ENCODE data around the gene MRGPRF. TPM values are rescaled to one million over a fixed set of nuclear protein-coding genes. Genes with fewer than 3 reads are reported as not detected.

Gene MRGPRF
- polyA plus RNA-seq, 2 of the 4 experiments (the other 2 are of a cell fraction), result 0.04 TPM; not detected in 1

DNA sequence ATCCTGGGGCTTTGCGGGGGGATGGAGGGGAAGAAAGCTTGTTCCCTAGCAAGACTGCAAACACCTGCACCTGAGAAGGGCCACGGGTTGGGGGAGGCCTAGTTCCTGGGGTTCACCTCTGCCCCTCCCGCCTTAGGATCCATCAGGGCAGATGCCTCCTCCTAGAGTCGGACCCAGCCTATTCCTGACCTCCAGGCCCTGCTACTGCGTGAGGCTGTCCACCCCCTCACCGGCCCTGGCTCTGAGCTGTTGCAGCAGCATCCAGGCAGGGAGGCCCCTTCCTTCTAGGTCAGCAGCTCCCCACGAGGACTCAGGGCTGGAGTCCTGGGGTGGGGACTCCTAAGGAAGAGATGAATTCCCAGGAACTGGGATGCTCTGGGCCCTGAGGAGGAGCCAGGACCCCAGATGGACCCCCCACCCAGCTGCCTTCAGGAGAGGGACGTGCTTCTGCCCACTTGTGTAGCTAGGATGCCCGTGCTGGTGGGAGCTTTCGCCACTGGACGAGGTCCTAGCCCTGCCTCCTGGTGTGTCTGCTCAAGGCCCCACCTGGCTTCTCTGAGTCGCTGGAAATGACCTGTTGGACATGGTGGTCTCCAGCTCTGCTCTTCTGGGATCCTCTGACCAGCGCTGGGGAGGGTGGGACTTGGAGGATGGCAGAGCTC lies 10.3 kb downstream of the MRGPRF start:
- H3K9me3 ChIP-seq, result no peaks in the 10 kb centered on the region
- H3K4me3 ChIP-seq, result no peak overlapping the region
- FAIRE-seq, result no peak
- no peak for ATAC-seq
- TF ChIP-seq NFE2L2 (conservative IDR thresholded peaks at IDR 0.05; ENCODE audit: low read length) (no peak), PHF8 (IDR thresholded peaks at IDR 0.05; ENCODE audit: borderline replicate concordance, low read depth) (no peak), CBX8 (IDR thresholded peaks at IDR 0.05) (no peak), SMC3 (IDR thresholded peaks at IDR 0.05) (no peak), FOSB (CRISPR knock-in tag; IDR thresholded peaks at IDR 0.05) (no peak), KDM5A (IDR thresholded peaks at IDR 0.05) (no peak), CBX2 (IDR thresholded peaks at IDR 0.05; ENCODE audit: borderline replicate concordance, low read depth) (no peak), GATA3 (IDR thresholded peaks at IDR 0.05; ENCODE audit: borderline replicate concordance) (no peak), HEYL (CRISPR knock-in tag; IDR thresholded peaks at IDR 0.05) (no peak), EP300 (IDR thresholded peaks at IDR 0.05) (no peak), TFCP2L1 (CRISPR knock-in tag; IDR thresholded peaks at IDR 0.05) (no peak), MAFK (IDR thresholded peaks at IDR 0.05; ENCODE audit: partially characterized antibody) (no peak)
- TF ChIP-seq, protein P1, sequence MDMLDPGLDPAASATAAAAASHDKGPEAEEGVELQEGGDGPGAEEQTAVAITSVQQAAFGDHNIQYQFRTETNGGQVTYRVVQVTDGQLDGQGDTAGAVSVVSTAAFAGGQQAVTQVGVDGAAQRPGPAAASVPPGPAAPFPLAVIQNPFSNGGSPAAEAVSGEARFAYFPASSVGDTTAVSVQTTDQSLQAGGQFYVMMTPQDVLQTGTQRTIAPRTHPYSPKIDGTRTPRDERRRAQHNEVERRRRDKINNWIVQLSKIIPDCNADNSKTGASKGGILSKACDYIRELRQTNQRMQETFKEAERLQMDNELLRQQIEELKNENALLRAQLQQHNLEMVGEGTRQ (IDR thresholded peaks at IDR 0.05), result no peak
- TF ChIP-seq, protein P2, sequence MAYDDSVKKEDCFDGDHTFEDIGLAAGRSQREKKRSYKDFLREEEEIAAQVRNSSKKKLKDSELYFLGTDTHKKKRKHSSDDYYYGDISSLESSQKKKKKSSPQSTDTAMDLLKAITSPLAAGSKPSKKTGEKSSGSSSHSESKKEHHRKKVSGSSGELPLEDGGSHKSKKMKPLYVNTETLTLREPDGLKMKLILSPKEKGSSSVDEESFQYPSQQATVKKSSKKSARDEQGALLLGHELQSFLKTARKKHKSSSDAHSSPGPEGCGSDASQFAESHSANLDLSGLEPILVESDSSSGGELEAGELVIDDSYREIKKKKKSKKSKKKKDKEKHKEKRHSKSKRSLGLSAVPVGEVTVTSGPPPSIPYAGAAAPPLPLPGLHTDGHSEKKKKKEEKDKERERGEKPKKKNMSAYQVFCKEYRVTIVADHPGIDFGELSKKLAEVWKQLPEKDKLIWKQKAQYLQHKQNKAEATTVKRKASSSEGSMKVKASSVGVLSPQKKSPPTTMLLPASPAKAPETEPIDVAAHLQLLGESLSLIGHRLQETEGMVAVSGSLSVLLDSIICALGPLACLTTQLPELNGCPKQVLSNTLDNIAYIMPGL (CRISPR knock-in tag; IDR thresholded peaks at IDR 0.05; ENCODE audit: borderline replicate concordance), result no peak
- TF ChIP-seq, protein P3, sequence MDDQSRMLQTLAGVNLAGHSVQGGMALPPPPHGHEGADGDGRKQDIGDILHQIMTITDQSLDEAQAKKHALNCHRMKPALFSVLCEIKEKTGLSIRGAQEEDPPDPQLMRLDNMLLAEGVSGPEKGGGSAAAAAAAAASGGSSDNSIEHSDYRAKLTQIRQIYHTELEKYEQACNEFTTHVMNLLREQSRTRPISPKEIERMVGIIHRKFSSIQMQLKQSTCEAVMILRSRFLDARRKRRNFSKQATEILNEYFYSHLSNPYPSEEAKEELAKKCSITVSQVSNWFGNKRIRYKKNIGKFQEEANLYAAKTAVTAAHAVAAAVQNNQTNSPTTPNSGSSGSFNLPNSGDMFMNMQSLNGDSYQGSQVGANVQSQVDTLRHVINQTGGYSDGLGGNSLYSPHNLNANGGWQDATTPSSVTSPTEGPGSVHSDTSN (IDR thresholded peaks at IDR 0.05), result no peak
- POLR2A ChIA-PET, result no interaction called here
- no peak overlapping the region for H3K27ac ChIP-seq
- CTCF ChIA-PET, result interaction anchor here (0.8 to 2.9 kb wide), 5 partner anchors 12 to 53 kb away, joined by 3 to 10 read pairs (median 4); no protein-coding TSS in a partner anchor
- DNase-seq (ENCODE audit: low read depth in 1 of 2, low spot score in 1 of 2), result no peak
- no peak overlapping the region for H3K4me2 ChIP-seq
- WGBS (ENCODE audit: missing lambda C conversion rate), result 73% methylated on average over 7 of the region's 13 CpGs
- peaks cover 18% of the 10 kb centered on the region for H3K4me1 ChIP-seq

DNA sequence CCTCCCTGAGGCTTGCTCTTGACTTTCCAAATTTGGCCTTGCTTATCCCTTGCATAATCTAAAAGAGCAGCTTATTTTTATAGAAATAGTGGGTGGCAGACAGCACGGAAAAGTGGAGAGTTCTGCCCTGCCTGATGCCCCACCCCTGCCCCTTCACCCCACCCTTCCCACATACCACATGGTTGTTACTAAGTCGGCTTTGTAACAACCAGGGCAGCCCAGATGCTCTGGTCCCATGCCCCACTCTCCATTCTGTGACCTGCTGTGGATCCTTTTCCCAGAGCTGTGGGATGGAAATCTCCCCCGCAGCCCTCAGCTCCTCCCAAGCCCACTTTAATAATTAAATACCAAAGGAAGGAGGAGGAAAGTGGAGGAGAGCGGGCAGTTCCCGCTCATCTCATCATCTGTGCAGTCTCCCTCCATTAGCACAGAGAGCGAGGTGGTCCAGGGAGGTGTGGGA lies 10.9 kb downstream of the MRGPRF start:
- no peak for ATAC-seq
- no peak overlapping the region for H3K4me2 ChIP-seq
- H3K9me3 ChIP-seq, result no peaks in the 10 kb centered on the region
- POLR2A ChIA-PET, result no interaction called here
- H3K4me3 ChIP-seq, result no peak overlapping the region
- DNase-seq (ENCODE audit: low read depth in 1 of 2, low spot score in 1 of 2), result no peak
- WGBS (ENCODE audit: missing lambda C conversion rate), result 85% methylated on average over 6 of the region's 6 CpGs
- H3K4me1 ChIP-seq, result peaks cover 12% of the 10 kb centered on the region
- CTCF ChIA-PET, result interaction anchor here (0.7 to 2.9 kb wide), 8 partner anchors 11 to 52 kb away, joined by 3 to 10 read pairs (median 4); no protein-coding TSS in a partner anchor
- TF ChIP-seq RFX5 (IDR thresholded peaks at IDR 0.05) (no peak), SMC3 (IDR thresholded peaks at IDR 0.05) (no peak), MYC (IDR thresholded peaks at IDR 0.05; ENCODE audit: borderline replicate concordance, low read length) (no peak), TFCP2L1 (CRISPR knock-in tag; IDR thresholded peaks at IDR 0.05) (no peak), CBX8 (IDR thresholded peaks at IDR 0.05) (no peak), HDAC2 (IDR thresholded peaks at IDR 0.05) (no peak), HOXB13 (CRISPR knock-in tag; IDR thresholded peaks at IDR 0.05; ENCODE audit: low read depth) (no peak), ZFP36 (IDR thresholded peaks at IDR 0.05; ENCODE audit: borderline replicate concordance, partially characterized antibody) (no peak), ZSCAN20 (CRISPR knock-in tag; IDR thresholded peaks at IDR 0.05) (no peak), TP53 (CRISPR knock-in tag; IDR thresholded peaks at IDR 0.05) (no peak)
- TF ChIP-seq, protein P4, sequence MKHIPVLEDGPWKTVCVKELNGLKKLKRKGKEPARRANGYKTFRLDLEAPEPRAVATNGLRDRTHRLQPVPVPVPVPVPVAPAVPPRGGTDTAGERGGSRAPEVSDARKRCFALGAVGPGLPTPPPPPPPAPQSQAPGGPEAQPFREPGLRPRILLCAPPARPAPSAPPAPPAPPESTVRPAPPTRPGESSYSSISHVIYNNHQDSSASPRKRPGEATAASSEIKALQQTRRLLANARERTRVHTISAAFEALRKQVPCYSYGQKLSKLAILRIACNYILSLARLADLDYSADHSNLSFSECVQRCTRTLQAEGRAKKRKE (CRISPR knock-in tag; IDR thresholded peaks at IDR 0.05; ENCODE audit: low read depth), result no peak
- TF ChIP-seq, protein P5, sequence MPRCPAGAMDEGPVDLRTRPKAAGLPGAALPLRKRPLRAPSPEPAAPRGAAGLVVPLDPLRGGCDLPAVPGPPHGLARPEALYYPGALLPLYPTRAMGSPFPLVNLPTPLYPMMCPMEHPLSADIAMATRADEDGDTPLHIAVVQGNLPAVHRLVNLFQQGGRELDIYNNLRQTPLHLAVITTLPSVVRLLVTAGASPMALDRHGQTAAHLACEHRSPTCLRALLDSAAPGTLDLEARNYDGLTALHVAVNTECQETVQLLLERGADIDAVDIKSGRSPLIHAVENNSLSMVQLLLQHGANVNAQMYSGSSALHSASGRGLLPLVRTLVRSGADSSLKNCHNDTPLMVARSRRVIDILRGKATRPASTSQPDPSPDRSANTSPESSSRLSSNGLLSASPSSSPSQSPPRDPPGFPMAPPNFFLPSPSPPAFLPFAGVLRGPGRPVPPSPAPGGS (IDR thresholded peaks at IDR 0.05), result no peak
- no peak for FAIRE-seq
- no peak overlapping the region for H3K27ac ChIP-seq
